Loucy (cell line): Measurements from ENCODE around the gene ZNF385B.

Experiments used
- EZH2phosphoT487 ChIP-seq: fragments of 200-600 bp; IDR thresholded peaks from 2 replicates; pipeline ENCODE4 v1.6.1; 2018; ENCODE audit warnings: antibody characterized with exemption, mild to moderate bottlenecking, moderate library complexity, borderline replicate concordance
- TF ChIP-seq, protein P1 (sequence below): fragments of 200-600 bp; sonication (generic); conservative IDR thresholded peaks from 2 replicates; pipeline ENCODE4 v1.5.1; 2014; ENCODE audit warnings: mild to moderate bottlenecking, antibody characterized with exemption, low read length

DNA sequence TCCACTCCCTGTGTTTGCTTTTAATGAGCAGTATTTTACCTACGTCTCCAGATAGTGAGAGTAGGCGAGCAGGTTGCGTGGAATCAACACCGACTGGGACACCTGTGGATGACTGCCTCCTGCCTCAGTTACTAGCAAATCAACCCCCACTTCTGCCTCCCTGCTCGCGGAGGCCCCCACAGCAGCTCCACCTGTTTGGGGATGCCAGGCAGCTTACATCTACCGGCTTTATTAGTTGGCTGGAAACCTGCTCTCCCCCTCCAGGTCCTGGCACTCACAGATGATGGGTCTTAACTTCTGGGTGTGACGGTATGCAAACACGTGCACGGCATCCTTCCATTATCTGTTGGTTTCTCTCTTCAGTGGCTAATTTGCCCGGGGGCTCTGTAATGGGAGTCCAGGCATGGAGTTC lies 432.3 kb downstream of the ZNF385B start:
- TF ChIP-seq, protein P1, sequence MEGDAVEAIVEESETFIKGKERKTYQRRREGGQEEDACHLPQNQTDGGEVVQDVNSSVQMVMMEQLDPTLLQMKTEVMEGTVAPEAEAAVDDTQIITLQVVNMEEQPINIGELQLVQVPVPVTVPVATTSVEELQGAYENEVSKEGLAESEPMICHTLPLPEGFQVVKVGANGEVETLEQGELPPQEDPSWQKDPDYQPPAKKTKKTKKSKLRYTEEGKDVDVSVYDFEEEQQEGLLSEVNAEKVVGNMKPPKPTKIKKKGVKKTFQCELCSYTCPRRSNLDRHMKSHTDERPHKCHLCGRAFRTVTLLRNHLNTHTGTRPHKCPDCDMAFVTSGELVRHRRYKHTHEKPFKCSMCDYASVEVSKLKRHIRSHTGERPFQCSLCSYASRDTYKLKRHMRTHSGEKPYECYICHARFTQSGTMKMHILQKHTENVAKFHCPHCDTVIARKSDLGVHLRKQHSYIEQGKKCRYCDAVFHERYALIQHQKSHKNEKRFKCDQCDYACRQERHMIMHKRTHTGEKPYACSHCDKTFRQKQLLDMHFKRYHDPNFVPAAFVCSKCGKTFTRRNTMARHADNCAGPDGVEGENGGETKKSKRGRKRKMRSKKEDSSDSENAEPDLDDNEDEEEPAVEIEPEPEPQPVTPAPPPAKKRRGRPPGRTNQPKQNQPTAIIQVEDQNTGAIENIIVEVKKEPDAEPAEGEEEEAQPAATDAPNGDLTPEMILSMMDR = no peak
- TF ChIP-seq EZH2phosphoT487 = no peak
